ENCODE measurements around the gene POLR2E. TPM values are rescaled to one million over a fixed set of nuclear protein-coding genes. Genes with fewer than 3 reads are reported as not detected.
A peak's percentile ranks its signal among the peaks of the same experiment; 100 is the strongest.

Gene POLR2E
- total RNA-seq (69.6 TPM), polyA plus RNA-seq (ENCODE audit: insufficient read depth in 1 of 8, insufficient read length in 8 of 8, low replicate concordance in 1 of 8) (100 to 1,000 TPM; 117 to 149 (median 133) TPM)
- long read RNA-seq, donor 1, transcript POLR2E-213 (8 exons, 2,831 nt): major isoform, 31 of 32 reads
- long read RNA-seq, donor 1, partial matches to known transcripts: 0 of 32 reads
- long read RNA-seq, donor 1, other reads (novel, unspliced or antisense): 0 of 32 reads
- long read RNA-seq, donor 2, transcript POLR2E-213 (8 exons, 2,831 nt): major isoform, 8 of 9 reads
- long read RNA-seq, donor 2, partial matches to known transcripts: 0 of 9 reads
- long read RNA-seq, donor 2, other reads (novel, unspliced or antisense): 0 of 9 reads
- long read RNA-seq, donor 3, transcript POLR2E-213 (8 exons, 2,831 nt): major isoform, 79 of 87 reads
- long read RNA-seq, donor 3, partial matches to known transcripts: 0 of 87 reads
- long read RNA-seq, donor 3, other reads (novel, unspliced or antisense): 0 of 87 reads
- long read RNA-seq, donor 4, transcript POLR2E-213 (8 exons, 2,831 nt): major isoform, 43 of 52 reads
- long read RNA-seq, donor 4, transcript POLR2E-203 (2 exons, 756 nt): minor isoform, 5 of 52 reads
- long read RNA-seq, donor 4, partial matches to known transcripts: 0 of 52 reads
- long read RNA-seq, donor 4, other reads (novel, unspliced or antisense): 0 of 52 reads
- long read RNA-seq, donor 5, transcript POLR2E-213 (8 exons, 2,831 nt): major isoform, 123 of 684 reads
- long read RNA-seq, donor 5, partial matches to known transcripts: 111 of 684 reads
- long read RNA-seq, donor 5, other reads (novel, unspliced or antisense): 443 of 684 reads
- long read RNA-seq, donor 6, transcript POLR2E-213 (8 exons, 2,831 nt): major isoform, 111 of 117 reads
- long read RNA-seq, donor 6, partial matches to known transcripts: 0 of 117 reads
- long read RNA-seq, donor 6, other reads (novel, unspliced or antisense): 0 of 117 reads
- long read RNA-seq, donor 7, transcript POLR2E-213 (8 exons, 2,831 nt): major isoform, 69 of 358 reads
- long read RNA-seq, donor 7, partial matches to known transcripts: 215 of 358 reads
- long read RNA-seq, donor 7, other reads (novel, unspliced or antisense): 69 of 358 reads
- long read RNA-seq, donor 8, transcript POLR2E-213 (8 exons, 2,831 nt): major isoform, 33 of 45 reads
- long read RNA-seq, donor 8, partial matches to known transcripts: 10 of 45 reads
- long read RNA-seq, donor 8, other reads (novel, unspliced or antisense): 0 of 45 reads
- long read RNA-seq, donor 9, transcript POLR2E-213 (8 exons, 2,831 nt): major isoform, 52 of 59 reads
- long read RNA-seq, donor 9, partial matches to known transcripts: 0 of 59 reads
- long read RNA-seq, donor 9, other reads (novel, unspliced or antisense): 0 of 59 reads
- long read RNA-seq, donor 10, transcript POLR2E-213 (8 exons, 2,831 nt): major isoform, 64 of 71 reads
- long read RNA-seq, donor 10, partial matches to known transcripts: 0 of 71 reads
- long read RNA-seq, donor 10, other reads (novel, unspliced or antisense): 0 of 71 reads
- long read RNA-seq, donor 11, transcript POLR2E-213 (8 exons, 2,831 nt): major isoform, 48 of 52 reads
- long read RNA-seq, donor 11, partial matches to known transcripts: 0 of 52 reads
- long read RNA-seq, donor 11, other reads (novel, unspliced or antisense): 0 of 52 reads

- Histone ChIP-seq H3K9me3 (replicated peaks; ENCODE audit: control insufficient read depth, low read depth, low read length) (no peaks in the 10 kb centered on the region), H3K4me1 (ENCODE audit: control insufficient read depth, insufficient read depth, low read length) (peaks cover 17% of the 10 kb centered on the region), H3K27me3 (ENCODE audit: control insufficient read depth, insufficient read depth, low read length) (no peaks in the 10 kb centered on the region), H3K4me3 (ENCODE audit: low read length) (peak within 1 kb of the TSS; percentile 89), H3K27ac (ENCODE audit: low read length) (no peak within 1 kb of the TSS), H3K36me3 (ENCODE audit: control insufficient read depth, insufficient read depth, low read length) (peaks cover 30% of the 10 kb centered on the region)
- DNase-seq: peak; percentile 100
- under 1% methylated on average over 78 of the region's 81 CpGs for WGBS (ENCODE audit: insufficient coverage)
These were observed at the start of gene POLR2E for GRCh38 chr19:1094978-1095701. Gene POLR2E, minus strand, starts transcription at chr19:1095375. Its CDS starts 60 bp downstream, at chr19:1095315.

- 93% methylated on average over 1 of the region's 1 CpG for WGBS (ENCODE audit: insufficient coverage)
- H3K36me3 ChIP-seq (ENCODE audit: control insufficient read depth, insufficient read depth, low read length): peaks cover 31% of the 10 kb centered on the region
- no peaks in the 10 kb centered on the region for H3K27me3 ChIP-seq (ENCODE audit: control insufficient read depth, insufficient read depth, low read length)
- H3K4me3 ChIP-seq (ENCODE audit: low read length): no peak overlapping the region
- H3K4me1 ChIP-seq (ENCODE audit: control insufficient read depth, insufficient read depth, low read length): no peaks in the 10 kb centered on the region
- no peak overlapping the region for H3K27ac ChIP-seq (ENCODE audit: low read length)
- no peak for DNase-seq
- H3K9me3 ChIP-seq (replicated peaks; ENCODE audit: control insufficient read depth, low read depth, low read length): no peaks in the 10 kb centered on the region
These were observed 49.6 kb upstream of the POLR2E start for GRCh38 chr19:1144741-1145140.

GRCh38 chr19:1143828-1144399 is 48.7 kb upstream of the POLR2E start:
- WGBS (ENCODE audit: insufficient coverage): 90% methylated on average over 28 of the region's 33 CpGs
- Histone ChIP-seq H3K4me3 (ENCODE audit: low read length) (no peak overlapping the region), H3K27me3 (ENCODE audit: control insufficient read depth, insufficient read depth, low read length) (no peaks in the 10 kb centered on the region), H3K36me3 (ENCODE audit: control insufficient read depth, insufficient read depth, low read length) (peaks cover 28% of the 10 kb centered on the region), H3K4me1 (ENCODE audit: control insufficient read depth, insufficient read depth, low read length) (no peaks in the 10 kb centered on the region), H3K27ac (ENCODE audit: low read length) (no peak overlapping the region), H3K9me3 (replicated peaks; ENCODE audit: control insufficient read depth, low read depth, low read length) (no peaks in the 10 kb centered on the region)
- no peak for DNase-seq

- Histone ChIP-seq H3K27me3 (ENCODE audit: control insufficient read depth, insufficient read depth, low read length) (no peaks in the 10 kb centered on the region), H3K27ac (ENCODE audit: low read length) (no peak overlapping the region), H3K36me3 (ENCODE audit: control insufficient read depth, insufficient read depth, low read length) (peaks cover 30% of the 10 kb centered on the region), H3K4me3 (ENCODE audit: low read length) (no peak overlapping the region), H3K9me3 (replicated peaks; ENCODE audit: control insufficient read depth, low read depth, low read length) (no peaks in the 10 kb centered on the region), H3K4me1 (ENCODE audit: control insufficient read depth, insufficient read depth, low read length) (peaks cover under 1% of the 10 kb centered on the region)
- no peak for DNase-seq
- WGBS (ENCODE audit: insufficient coverage): 89% methylated on average over 5 of the region's 5 CpGs
These were observed 46.8 kb upstream of the POLR2E start for GRCh38 chr19:1141944-1142343.

- no peak overlapping the region for H3K27ac ChIP-seq (ENCODE audit: low read length)
- WGBS (ENCODE audit: insufficient coverage): 92% methylated on average over 36 of the region's 39 CpGs
- no peaks in the 10 kb centered on the region for H3K9me3 ChIP-seq (replicated peaks; ENCODE audit: control insufficient read depth, low read depth, low read length)
- peaks cover 21% of the 10 kb centered on the region for H3K36me3 ChIP-seq (ENCODE audit: control insufficient read depth, insufficient read depth, low read length)
- H3K4me3 ChIP-seq (ENCODE audit: low read length): no peak overlapping the region
- DNase-seq: no peak
- H3K27me3 ChIP-seq (ENCODE audit: control insufficient read depth, insufficient read depth, low read length): no peaks in the 10 kb centered on the region
- H3K4me1 ChIP-seq (ENCODE audit: control insufficient read depth, insufficient read depth, low read length): peaks cover 16% of the 10 kb centered on the region
These were observed 45.3 kb upstream of the POLR2E start for GRCh38 chr19:1140272-1141027.

- peaks cover 17% of the 10 kb centered on the region for H3K4me1 ChIP-seq (ENCODE audit: control insufficient read depth, insufficient read depth, low read length)
- no peaks in the 10 kb centered on the region for H3K27me3 ChIP-seq (ENCODE audit: control insufficient read depth, insufficient read depth, low read length)
- peaks cover 20% of the 10 kb centered on the region for H3K36me3 ChIP-seq (ENCODE audit: control insufficient read depth, insufficient read depth, low read length)
- H3K4me3 ChIP-seq (ENCODE audit: low read length): no peak overlapping the region
- H3K9me3 ChIP-seq (replicated peaks; ENCODE audit: control insufficient read depth, low read depth, low read length): no peaks in the 10 kb centered on the region
- no peak for DNase-seq
- H3K27ac ChIP-seq (ENCODE audit: low read length): no peak overlapping the region
- 84% methylated on average over 15 of the region's 15 CpGs for WGBS (ENCODE audit: insufficient coverage)
These were observed 44.0 kb upstream of the POLR2E start for GRCh38 chr19:1139126-1139525.

- no peak for DNase-seq
- Histone ChIP-seq H3K27me3 (ENCODE audit: control insufficient read depth, insufficient read depth, low read length) (peaks cover 5% of the 10 kb centered on the region), H3K4me1 (ENCODE audit: control insufficient read depth, insufficient read depth, low read length) (peaks cover 22% of the 10 kb centered on the region), H3K27ac (ENCODE audit: low read length) (no peak overlapping the region), H3K4me3 (ENCODE audit: low read length) (no peak overlapping the region), H3K9me3 (replicated peaks; ENCODE audit: control insufficient read depth, low read depth, low read length) (no peaks in the 10 kb centered on the region), H3K36me3 (ENCODE audit: control insufficient read depth, insufficient read depth, low read length) (peaks cover 19% of the 10 kb centered on the region)
- WGBS (ENCODE audit: insufficient coverage): 56% methylated on average over 3 of the region's 11 CpGs
These were observed 42.9 kb upstream of the POLR2E start for GRCh38 chr19:1138121-1138520.

GRCh38 chr19:1136621-1137317 is 41.6 kb upstream of the POLR2E start:
- peaks cover 14% of the 10 kb centered on the region for H3K36me3 ChIP-seq (ENCODE audit: control insufficient read depth, insufficient read depth, low read length)
- H3K4me3 ChIP-seq (ENCODE audit: low read length): no peak overlapping the region
- 45% methylated on average over 17 of the region's 25 CpGs for WGBS (ENCODE audit: insufficient coverage)
- no peaks in the 10 kb centered on the region for H3K9me3 ChIP-seq (replicated peaks; ENCODE audit: control insufficient read depth, low read depth, low read length)
- H3K4me1 ChIP-seq (ENCODE audit: control insufficient read depth, insufficient read depth, low read length): peaks cover 36% of the 10 kb centered on the region
- DNase-seq: no peak
- peaks cover 6% of the 10 kb centered on the region for H3K27me3 ChIP-seq (ENCODE audit: control insufficient read depth, insufficient read depth, low read length)
- peak overlapping the region; percentile 20 for H3K27ac ChIP-seq (ENCODE audit: low read length)
